ENCODE results near the gene FIBCD1.
A peak's percentile ranks its signal among the peaks of the same experiment; 100 is the strongest.

The FIBCD1 gene

GRCh38 chr9:130937146-130938076, 1.6 kb downstream of the FIBCD1 start:
- H3K27me3 ChIP-seq (ENCODE audit: control insufficient read depth, insufficient read depth, low read length, poor library complexity, severe bottlenecking) = peaks cover 75% of the 10 kb centered on the region
- H3K36me3 ChIP-seq (ENCODE audit: control insufficient read depth, insufficient read depth, low read length) = no peaks in the 10 kb centered on the region
- peak overlapping the region; percentile 50 for H3K4me3 ChIP-seq (ENCODE audit: insufficient read depth, low read depth, low read length)
- H3K4me1 ChIP-seq (ENCODE audit: control insufficient read depth, insufficient read depth, low read length) = peaks cover 26% of the 10 kb centered on the region
- 74 to 75% methylated on average over 23 of the region's 23 CpGs for WGBS, 2 experiments
- no peaks in the 10 kb centered on the region for H3K9me3 ChIP-seq (ENCODE audit: control insufficient read depth, low read length)
- no peak overlapping the region for H3K27ac ChIP-seq (ENCODE audit: insufficient read depth, low read depth, low read length, poor library complexity, severe bottlenecking)

- Histone ChIP-seq H3K27me3 (ENCODE audit: control insufficient read depth, insufficient read depth, low read length, poor library complexity, severe bottlenecking) (peaks cover 73% of the 10 kb centered on the region), H3K9me3 (ENCODE audit: control insufficient read depth, low read length) (no peaks in the 10 kb centered on the region), H3K4me3 (ENCODE audit: insufficient read depth, low read depth, low read length) (no peak overlapping the region), H3K27ac (ENCODE audit: insufficient read depth, low read depth, low read length, poor library complexity, severe bottlenecking) (peak overlapping the region; percentile 8), H3K36me3 (ENCODE audit: control insufficient read depth, insufficient read depth, low read length) (no peaks in the 10 kb centered on the region), H3K4me1 (ENCODE audit: control insufficient read depth, insufficient read depth, low read length) (peaks cover 26% of the 10 kb centered on the region)
- 21% methylated on average over 12 of the region's 12 CpGs for WGBS, 2 experiments
These were observed 2.5 kb downstream of the FIBCD1 start for GRCh38 chr9:130936285-130937117.

GRCh38 chr9:130935648-130936271, 3.3 kb downstream of the FIBCD1 start:
- 93 to 94% methylated on average over 13 of the region's 13 CpGs for WGBS, 2 experiments
- Histone ChIP-seq H3K4me3 (ENCODE audit: insufficient read depth, low read depth, low read length) (no peak overlapping the region), H3K9me3 (ENCODE audit: control insufficient read depth, low read length) (no peaks in the 10 kb centered on the region), H3K27me3 (ENCODE audit: control insufficient read depth, insufficient read depth, low read length, poor library complexity, severe bottlenecking) (peaks cover 66% of the 10 kb centered on the region), H3K4me1 (ENCODE audit: control insufficient read depth, insufficient read depth, low read length) (peaks cover 26% of the 10 kb centered on the region), H3K27ac (ENCODE audit: insufficient read depth, low read depth, low read length, poor library complexity, severe bottlenecking) (peak overlapping the region; percentile 8), H3K36me3 (ENCODE audit: control insufficient read depth, insufficient read depth, low read length) (no peaks in the 10 kb centered on the region)

GRCh38 chr9:130934702-130935647, 4.1 kb downstream of the FIBCD1 start:
- Histone ChIP-seq H3K4me1 (ENCODE audit: control insufficient read depth, insufficient read depth, low read length) (peaks cover 26% of the 10 kb centered on the region), H3K9me3 (ENCODE audit: control insufficient read depth, low read length) (no peaks in the 10 kb centered on the region), H3K27me3 (ENCODE audit: control insufficient read depth, insufficient read depth, low read length, poor library complexity, severe bottlenecking) (peaks cover 58% of the 10 kb centered on the region), H3K27ac (ENCODE audit: insufficient read depth, low read depth, low read length, poor library complexity, severe bottlenecking) (no peak overlapping the region), H3K4me3 (ENCODE audit: insufficient read depth, low read depth, low read length) (no peak overlapping the region), H3K36me3 (ENCODE audit: control insufficient read depth, insufficient read depth, low read length) (no peaks in the 10 kb centered on the region)
- 92 to 93% methylated on average over 16 of the region's 16 CpGs for WGBS, 2 experiments

GRCh38 chr9:130934246-130934645, 4.8 kb downstream of the FIBCD1 start:
- Histone ChIP-seq H3K9me3 (ENCODE audit: control insufficient read depth, low read length) (no peaks in the 10 kb centered on the region), H3K27me3 (ENCODE audit: control insufficient read depth, insufficient read depth, low read length, poor library complexity, severe bottlenecking) (peaks cover 51% of the 10 kb centered on the region), H3K4me3 (ENCODE audit: insufficient read depth, low read depth, low read length) (no peak overlapping the region), H3K27ac (ENCODE audit: insufficient read depth, low read depth, low read length, poor library complexity, severe bottlenecking) (no peak overlapping the region), H3K36me3 (ENCODE audit: control insufficient read depth, insufficient read depth, low read length) (no peaks in the 10 kb centered on the region), H3K4me1 (ENCODE audit: control insufficient read depth, insufficient read depth, low read length) (peaks cover 26% of the 10 kb centered on the region)
- WGBS, 2 experiments = 89 to 90% methylated on average over 11 of the region's 11 CpGs

- H3K27me3 ChIP-seq (ENCODE audit: control insufficient read depth, insufficient read depth, low read length, poor library complexity, severe bottlenecking) = peaks cover 42% of the 10 kb centered on the region
- 52 to 54% methylated on average over 26 of the region's 26 CpGs for WGBS, 2 experiments
- H3K4me3 ChIP-seq (ENCODE audit: insufficient read depth, low read depth, low read length) = no peak overlapping the region
- H3K4me1 ChIP-seq (ENCODE audit: control insufficient read depth, insufficient read depth, low read length) = peaks cover 25% of the 10 kb centered on the region
- H3K27ac ChIP-seq (ENCODE audit: insufficient read depth, low read depth, low read length, poor library complexity, severe bottlenecking) = no peak overlapping the region
- H3K9me3 ChIP-seq (ENCODE audit: control insufficient read depth, low read length) = no peaks in the 10 kb centered on the region
- no peaks in the 10 kb centered on the region for H3K36me3 ChIP-seq (ENCODE audit: control insufficient read depth, insufficient read depth, low read length)
These were observed 5.7 kb downstream of the FIBCD1 start for GRCh38 chr9:130933114-130934046.

- no peak overlapping the region for H3K27ac ChIP-seq (ENCODE audit: insufficient read depth, low read depth, low read length, poor library complexity, severe bottlenecking)
- 54 to 56% methylated on average over 21 of the region's 21 CpGs for WGBS, 2 experiments
- H3K4me1 ChIP-seq (ENCODE audit: control insufficient read depth, insufficient read depth, low read length) = peaks cover 19% of the 10 kb centered on the region
- peaks cover 33% of the 10 kb centered on the region for H3K27me3 ChIP-seq (ENCODE audit: control insufficient read depth, insufficient read depth, low read length, poor library complexity, severe bottlenecking)
- no peaks in the 10 kb centered on the region for H3K36me3 ChIP-seq (ENCODE audit: control insufficient read depth, insufficient read depth, low read length)
- H3K4me3 ChIP-seq (ENCODE audit: insufficient read depth, low read depth, low read length) = no peak overlapping the region
- no peaks in the 10 kb centered on the region for H3K9me3 ChIP-seq (ENCODE audit: control insufficient read depth, low read length)
These were observed 6.6 kb downstream of the FIBCD1 start for GRCh38 chr9:130932255-130933079.

- Histone ChIP-seq H3K27me3 (ENCODE audit: control insufficient read depth, insufficient read depth, low read length, poor library complexity, severe bottlenecking) (peaks cover 25% of the 10 kb centered on the region), H3K27ac (ENCODE audit: insufficient read depth, low read depth, low read length, poor library complexity, severe bottlenecking) (no peak overlapping the region), H3K4me3 (ENCODE audit: insufficient read depth, low read depth, low read length) (no peak overlapping the region), H3K36me3 (ENCODE audit: control insufficient read depth, insufficient read depth, low read length) (no peaks in the 10 kb centered on the region), H3K9me3 (ENCODE audit: control insufficient read depth, low read length) (no peaks in the 10 kb centered on the region), H3K4me1 (ENCODE audit: control insufficient read depth, insufficient read depth, low read length) (peaks cover 16% of the 10 kb centered on the region)
- WGBS, 2 experiments = 92 to 93% methylated on average over 20 of the region's 20 CpGs
These were observed 7.4 kb downstream of the FIBCD1 start for GRCh38 chr9:130931508-130932254.
